GM21515 (cell line): ENCODE measurements around the gene PKP3.

Experiments
- ATAC-seq: cut with Tn5 transposase; IDR thresholded peaks from one replicate; pipeline ENCODE4 v1.9.1; 2021; ENCODE audit not compliant: unreplicated experiment

PKP3 gene

GRCh38 chr11:443542-444199 is 49.7 kb downstream of the PKP3 start:
- ATAC-seq: no peak

- no peak for ATAC-seq
Measured at GRCh38 chr11:444396-445144, 50.6 kb downstream of the PKP3 start.

DNA sequence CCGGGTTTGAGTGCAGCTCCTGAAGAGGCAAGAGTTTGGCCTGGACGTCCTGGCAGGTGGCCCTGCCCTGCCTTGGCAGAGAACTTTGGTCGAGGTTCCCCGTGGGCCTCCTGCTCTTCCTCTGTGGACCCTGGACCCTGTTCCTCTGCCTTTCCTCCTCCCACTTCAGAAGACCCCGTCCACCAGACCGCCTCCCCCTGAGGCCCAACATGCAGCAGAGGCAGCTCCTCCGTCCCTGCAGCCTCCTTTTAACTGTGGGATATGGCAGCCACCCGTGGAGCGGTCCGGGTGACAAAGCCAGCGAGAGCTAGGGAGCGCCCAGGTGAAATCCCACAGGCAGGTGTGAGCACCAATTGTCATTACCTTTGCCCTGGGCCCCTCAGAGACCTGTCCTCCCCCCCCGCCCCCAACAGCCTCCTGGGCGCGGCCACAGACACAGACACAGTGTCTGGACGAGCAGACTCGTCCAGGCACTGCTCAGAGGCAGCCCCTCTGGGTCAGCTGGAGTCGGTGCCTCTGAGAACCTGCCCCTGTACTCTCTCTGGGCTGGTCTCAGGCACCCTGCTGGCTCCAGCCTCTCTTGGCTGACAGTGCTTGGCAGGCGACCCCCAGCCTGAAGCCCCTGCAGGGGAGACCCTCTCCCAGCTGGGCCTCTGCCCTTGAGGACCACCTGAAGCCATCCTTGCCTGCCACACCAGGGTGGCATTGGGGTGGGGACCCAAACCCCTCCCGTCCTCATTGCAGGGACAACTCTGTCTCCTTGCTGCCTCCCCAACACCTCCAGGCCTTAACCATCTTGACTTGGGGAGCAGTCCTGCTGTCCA is 52.0 kb downstream of the PKP3 start:
- no peak for ATAC-seq

DNA sequence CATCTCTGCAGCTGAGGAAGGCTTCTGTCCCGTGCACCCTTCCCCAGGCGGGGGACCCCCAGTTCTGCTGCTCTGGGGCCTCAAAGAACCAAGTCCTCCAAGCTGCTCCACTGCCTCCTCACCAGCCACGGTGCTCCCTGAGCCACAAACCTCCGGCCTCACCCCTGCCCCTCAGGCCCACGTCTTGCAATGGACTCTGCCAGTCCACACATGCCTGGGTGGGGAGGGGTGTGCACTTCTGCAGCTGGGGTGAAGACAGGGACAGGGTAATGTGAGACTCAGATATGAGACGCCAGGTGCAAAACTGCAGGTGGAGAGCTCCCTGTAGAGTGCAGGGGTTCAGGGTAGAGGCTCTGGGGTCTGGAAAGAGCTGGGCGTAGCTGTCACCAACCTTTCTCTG is 52.9 kb downstream of the PKP3 start:
- ATAC-seq: no peak

GRCh38 chr11:447923-448731 is 54.1 kb downstream of the PKP3 start:
- peak; percentile 39 for ATAC-seq

GRCh38 chr11:449889-450808 is 56.1 kb downstream of the PKP3 start, which contains the start of gene PTDSS2:
Gene PTDSS2 (plus strand): TSS chr11:450279. CDS start chr11:450456, 177 bp downstream.
- peak; percentile 76 for ATAC-seq

DNA sequence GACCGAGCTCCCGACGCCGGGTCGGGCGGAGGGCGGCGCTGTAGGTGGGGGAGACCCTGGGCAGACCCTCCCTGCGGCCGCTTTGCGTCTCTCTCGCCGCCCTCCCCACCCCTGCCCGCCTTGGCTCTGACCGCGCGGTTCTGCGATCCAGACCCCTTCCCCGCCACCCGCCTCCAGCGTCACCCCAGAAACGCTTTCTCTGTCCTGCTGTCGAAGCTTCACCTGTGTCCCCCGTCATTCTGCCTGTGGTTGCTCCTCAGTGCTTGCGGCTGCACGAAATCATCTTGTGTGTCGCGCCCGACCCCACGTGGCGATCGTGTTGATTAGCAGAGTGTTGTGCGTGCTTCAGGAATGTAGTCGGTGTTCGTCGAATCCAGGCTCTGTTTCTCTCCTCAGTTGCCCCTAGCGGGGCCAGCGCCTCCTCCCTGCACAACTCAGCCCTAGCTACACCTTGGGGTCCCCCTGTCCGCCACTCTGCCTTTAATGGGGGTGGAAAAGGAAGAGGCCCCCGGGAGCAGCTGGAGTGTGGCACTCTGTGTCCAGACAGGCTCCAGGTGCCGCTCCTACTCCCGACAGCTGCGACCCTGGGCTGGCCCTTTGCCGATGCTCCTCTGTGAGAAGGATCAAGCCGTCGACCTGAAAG is 56.9 kb downstream of the PKP3 start:
- ATAC-seq: peak; percentile 5

DNA sequence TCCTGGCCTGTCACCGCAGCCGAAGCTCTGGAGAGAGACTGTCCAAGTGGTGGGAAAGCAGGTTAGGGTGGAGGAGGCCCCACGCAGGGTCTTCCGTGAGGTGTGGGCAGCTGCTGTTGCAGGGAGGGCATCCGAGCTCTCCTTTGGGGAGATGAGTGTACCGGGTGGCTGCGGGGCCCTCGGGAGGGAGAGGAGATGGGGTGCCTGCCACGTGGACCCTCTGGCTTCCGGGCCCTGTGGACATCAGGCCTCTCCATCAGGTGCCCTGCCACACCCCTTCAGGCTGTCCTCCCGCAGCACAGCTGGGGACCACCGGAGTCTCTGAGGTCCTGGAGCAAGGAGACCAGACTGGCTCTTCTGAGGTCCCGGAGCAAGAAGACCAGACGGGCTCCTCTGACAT is 57.7 kb downstream of the PKP3 start:
- ATAC-seq: no peak

- ATAC-seq: no peak
Measured at GRCh38 chr11:452203-452744, 58.3 kb downstream of the PKP3 start.

GRCh38 chr11:452916-453527 is 59.0 kb downstream of the PKP3 start:
- no peak for ATAC-seq

- no peak for ATAC-seq
Measured at GRCh38 chr11:453564-453963, 59.6 kb downstream of the PKP3 start.

DNA sequence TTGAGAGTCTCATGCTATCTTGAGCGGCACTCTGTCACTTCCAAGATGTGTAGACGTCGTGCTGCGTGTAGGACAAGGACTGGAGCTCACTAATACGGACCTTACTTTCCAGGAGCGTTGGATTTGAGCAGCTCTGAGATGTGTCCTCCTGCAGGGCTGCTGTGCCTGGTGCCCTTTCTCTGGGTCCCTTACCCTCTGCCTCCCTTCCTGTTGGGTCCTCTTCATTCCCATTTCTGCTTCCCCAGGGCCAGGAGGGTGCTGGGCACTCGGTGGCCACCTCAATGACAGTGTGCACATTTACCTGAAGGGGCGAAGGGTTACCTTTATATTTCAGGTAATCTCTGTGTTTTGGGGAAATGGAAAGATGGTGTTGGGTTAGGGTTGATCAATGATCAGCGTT is 60.0 kb downstream of the PKP3 start:
- no peak for ATAC-seq
